Measurements from ENCODE around the gene NAE1.

DNA sequence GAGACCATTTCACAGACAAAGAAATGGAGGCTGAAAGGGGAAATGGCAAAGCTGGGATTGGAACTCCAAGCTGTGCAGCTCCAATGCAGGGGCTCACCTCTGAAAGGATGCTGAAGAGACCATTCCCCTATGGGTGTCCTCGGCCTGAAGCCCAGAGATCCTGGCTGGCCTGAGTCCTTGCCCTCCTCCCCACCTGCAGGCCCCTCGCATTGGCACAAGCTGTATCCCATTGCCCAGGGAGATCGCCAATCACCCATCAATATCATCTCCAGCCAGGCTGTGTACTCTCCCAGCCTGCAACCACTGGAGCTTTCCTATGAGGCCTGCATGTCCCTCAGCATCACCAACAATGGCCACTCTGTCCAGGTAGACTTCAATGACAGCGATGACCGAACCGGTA lies 16.1 kb upstream of the NAE1 start:
- TF ChIP-seq, protein P1, sequence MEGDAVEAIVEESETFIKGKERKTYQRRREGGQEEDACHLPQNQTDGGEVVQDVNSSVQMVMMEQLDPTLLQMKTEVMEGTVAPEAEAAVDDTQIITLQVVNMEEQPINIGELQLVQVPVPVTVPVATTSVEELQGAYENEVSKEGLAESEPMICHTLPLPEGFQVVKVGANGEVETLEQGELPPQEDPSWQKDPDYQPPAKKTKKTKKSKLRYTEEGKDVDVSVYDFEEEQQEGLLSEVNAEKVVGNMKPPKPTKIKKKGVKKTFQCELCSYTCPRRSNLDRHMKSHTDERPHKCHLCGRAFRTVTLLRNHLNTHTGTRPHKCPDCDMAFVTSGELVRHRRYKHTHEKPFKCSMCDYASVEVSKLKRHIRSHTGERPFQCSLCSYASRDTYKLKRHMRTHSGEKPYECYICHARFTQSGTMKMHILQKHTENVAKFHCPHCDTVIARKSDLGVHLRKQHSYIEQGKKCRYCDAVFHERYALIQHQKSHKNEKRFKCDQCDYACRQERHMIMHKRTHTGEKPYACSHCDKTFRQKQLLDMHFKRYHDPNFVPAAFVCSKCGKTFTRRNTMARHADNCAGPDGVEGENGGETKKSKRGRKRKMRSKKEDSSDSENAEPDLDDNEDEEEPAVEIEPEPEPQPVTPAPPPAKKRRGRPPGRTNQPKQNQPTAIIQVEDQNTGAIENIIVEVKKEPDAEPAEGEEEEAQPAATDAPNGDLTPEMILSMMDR (IDR thresholded peaks at IDR 0.05; ENCODE audit: low read length), result no peak
- TF ChIP-seq EZH2 (IDR thresholded peaks at IDR 0.05; ENCODE audit: borderline replicate concordance, low read length), result no peak
